DOHH2 (cell line): ENCODE data around the gene FLNB.

Experiments
- H3F3A ChIP-seq: fragments of 200-600 bp; sonication (generic), shearing (Covaris generic); 2 replicates; pipeline ENCODE4 v1.6.0; 2016; ENCODE audit warnings: antibody characterized with exemption, mild to moderate bottlenecking; ENCODE audit not compliant: control insufficient read depth, insufficient read depth
- H3K27ac ChIP-seq: fragments of 200-600 bp; sonication (generic); 2 replicates; pipeline ENCODE4 v1.5.1; 2014; ENCODE audit warnings: low read depth, mild to moderate bottlenecking, low read length, moderate library complexity
- H3K27me3 ChIP-seq: fragments of 200-600 bp; sonication (generic); 2 replicates; pipeline ENCODE4 v1.6.1; 2014; ENCODE audit warnings: mild to moderate bottlenecking, low read length, mixed read lengths; ENCODE audit not compliant: control insufficient read depth
- H3K36me3 ChIP-seq: fragments of 200-600 bp; sonication (generic); 2 replicates; pipeline ENCODE4 v1.6.1; 2014; ENCODE audit warnings: mild to moderate bottlenecking, low read length, moderate library complexity, mixed read lengths; ENCODE audit not compliant: control insufficient read depth
- H3K4me1 ChIP-seq: fragments of 200-600 bp; sonication (generic); 2 replicates; pipeline ENCODE4 v1.6.1; 2014; ENCODE audit warnings: mild to moderate bottlenecking, low read length, mixed read lengths; ENCODE audit not compliant: control insufficient read depth
- H3K4me2 ChIP-seq: fragments of 200-600 bp; sonication (generic); 2 replicates; pipeline ENCODE4 v1.6.0; 2014; ENCODE audit warnings: mild to moderate bottlenecking, low read length, moderate library complexity
- H3K4me3 ChIP-seq: fragments of 200-600 bp; sonication (generic); 2 replicates; pipeline ENCODE4 v1.5.1; 2014; ENCODE audit warnings: mild to moderate bottlenecking, low read length, mixed read lengths
- H3K79me2 ChIP-seq: fragments of 200-600 bp; sonication (generic); 2 replicates; pipeline ENCODE4 v1.6.1; 2014; ENCODE audit warnings: mild to moderate bottlenecking, low read length, mixed read lengths; ENCODE audit not compliant: control insufficient read depth
- H3K9me2 ChIP-seq: fragments of 200-600 bp; sonication (generic); replicated peaks from 2 replicates; pipeline ENCODE4 v1.6.1; 2014; ENCODE audit warnings: mild to moderate bottlenecking, low read length, mixed read lengths; ENCODE audit not compliant: control insufficient read depth
- H3K9me3 ChIP-seq: fragments of 200-600 bp; sonication (generic); 2 replicates; pipeline ENCODE4 v1.6.1; 2014; ENCODE audit warnings: antibody characterized with exemption, low read length, mixed read lengths; ENCODE audit not compliant: control insufficient read depth, insufficient read depth
- H4K20me1 ChIP-seq: fragments of 200-600 bp; sonication (generic); 2 replicates; pipeline ENCODE4 v1.6.0; 2014; ENCODE audit warnings: low read depth, mild to moderate bottlenecking, antibody characterized with exemption, low read length, moderate library complexity; ENCODE audit not compliant: control insufficient read depth, insufficient read depth
- CTCF ChIP-seq: fragments of 200-600 bp; sonication (generic); IDR thresholded peaks from one replicate; pipeline ENCODE4 v1.5.1; 2014; ENCODE audit warnings: antibody characterized with exemption, mild to moderate bottlenecking, low read depth, low read length; ENCODE audit not compliant: poor library complexity, severe bottlenecking
- EZH2phosphoT487 ChIP-seq: fragments of 200-600 bp; sonication (generic); IDR thresholded peaks from 2 replicates; pipeline ENCODE4 v1.6.1; 2017; ENCODE audit warnings: borderline replicate concordance, mild to moderate bottlenecking, antibody characterized with exemption, low read length, moderate library complexity, mixed read lengths

FLNB gene

GRCh38 chr3:58112185-58112535 is 103.9 kb downstream of the FLNB start:
- H3K4me1 ChIP-seq: no peaks in the 10 kb centered on the region
- no peaks in the 10 kb centered on the region for H3K79me2 ChIP-seq
- no peak overlapping the region for H3K27ac ChIP-seq
- TF ChIP-seq CTCF: no peak
- TF ChIP-seq EZH2phosphoT487: no peak
- no peaks in the 10 kb centered on the region for H3K27me3 ChIP-seq
- H3K9me3 ChIP-seq: no peaks in the 10 kb centered on the region
- H3K4me2 ChIP-seq: no peak overlapping the region
- no peaks in the 10 kb centered on the region for H4K20me1 ChIP-seq
- H3K9me2 ChIP-seq: no peaks in the 10 kb centered on the region
- H3K4me3 ChIP-seq: no peak overlapping the region
- H3K36me3 ChIP-seq: peaks cover 11% of the 10 kb centered on the region; the same call in 1 of the 2 replicates
- no peaks in the 10 kb centered on the region for H3F3A ChIP-seq

- Histone ChIP-seq H3K9me2 (no peaks in the 10 kb centered on the region), H3K4me1 (no peaks in the 10 kb centered on the region), H3K27ac (no peak overlapping the region), H3K79me2 (no peaks in the 10 kb centered on the region), H3K27me3 (no peaks in the 10 kb centered on the region), H4K20me1 (no peaks in the 10 kb centered on the region), H3K36me3 (peaks cover 5% of the 10 kb centered on the region; the same call in 1 of the 2 replicates), H3K4me2 (no peak overlapping the region), H3K9me3 (no peaks in the 10 kb centered on the region), H3K4me3 (no peak overlapping the region), H3F3A (no peaks in the 10 kb centered on the region)
- TF ChIP-seq CTCF: no peak
- TF ChIP-seq EZH2phosphoT487: no peak
Observed at GRCh38 chr3:58115175-58115574, 107.0 kb downstream of the FLNB start.

- Histone ChIP-seq H3K27me3 (no peaks in the 10 kb centered on the region), H3K36me3 (peaks cover 5% of the 10 kb centered on the region; the same call in 1 of the 2 replicates), H3F3A (no peaks in the 10 kb centered on the region), H3K4me1 (no peaks in the 10 kb centered on the region), H3K4me2 (no peak overlapping the region), H4K20me1 (no peaks in the 10 kb centered on the region), H3K79me2 (no peaks in the 10 kb centered on the region), H3K27ac (no peak overlapping the region), H3K9me3 (no peaks in the 10 kb centered on the region), H3K9me2 (no peaks in the 10 kb centered on the region), H3K4me3 (no peak overlapping the region)
- TF ChIP-seq CTCF: no peak
- no peak for TF ChIP-seq EZH2phosphoT487
Observed at GRCh38 chr3:58116161-58116955, 108.1 kb downstream of the FLNB start.
